Activated CD4-positive, CD25-positive, alpha-beta regulatory T cell treated with anti-CD3 and anti-CD28 coated beads, Interleukin-2, amount 50 U/mL, for 24 hours (primary cell): Measurements from ENCODE around the gene TMPO.
"Not testable (repeated sequence)": the region's sequence is repeated elsewhere in the genome, so short reads cannot be mapped to it uniquely, and the experiment has no call there.

ENCODE experiments used
- ATAC-seq, 2 donors: fragments of 150-1000 bp; cut with Tn5 transposase; one replicate each; pipeline ENCODE4 v1.10.0; 2021; ENCODE audit warnings: mild to moderate bottlenecking in 1 of 2, moderate library complexity in 1 of 2

TMPO gene

GRCh38 chr12:98511806-98512205 lies 3.6 kb upstream of the TMPO start:
- not testable (repeated sequence) for ATAC-seq

- ATAC-seq, result no peak
Measured at GRCh38 chr12:98513379-98514322, 1.7 kb upstream of the TMPO start.

- ATAC-seq, result no peak
Measured at GRCh38 chr12:98514982-98515286, 456 bp upstream of the TMPO start.

- ATAC-seq, result peak; percentile 69 to 72
Measured at GRCh38 chr12:98516111-98516873, 902 bp downstream of the TMPO start.

GRCh38 chr12:98519257-98519907 lies 4.0 kb downstream of the TMPO start:
- ATAC-seq, result no peak

GRCh38 chr12:98530068-98530467 lies 14.7 kb downstream of the TMPO start:
- ATAC-seq, result no peak

- no peak for ATAC-seq
Measured at GRCh38 chr12:98532687-98533304, 17.4 kb downstream of the TMPO start.

GRCh38 chr12:98533723-98534251 lies 18.4 kb downstream of the TMPO start:
- ATAC-seq, result no peak

GRCh38 chr12:98538031-98538430 lies 22.6 kb downstream of the TMPO start:
- no peak for ATAC-seq

GRCh38 chr12:98543701-98544100 lies 28.3 kb downstream of the TMPO start:
- ATAC-seq, result no peak

- no peak for ATAC-seq
Measured at GRCh38 chr12:98544751-98545150, 29.4 kb downstream of the TMPO start.

GRCh38 chr12:98549371-98550110 lies 34.2 kb downstream of the TMPO start:
- ATAC-seq, result peak in 1 of 2 donors; percentile 62

GRCh38 chr12:98551787-98552186 lies 36.4 kb downstream of the TMPO start:
- no peak for ATAC-seq

- ATAC-seq, result not testable (repeated sequence)
Measured at GRCh38 chr12:98558097-98558496, 42.7 kb downstream of the TMPO start.

- ATAC-seq, result no peak
Measured at GRCh38 chr12:98559666-98560065, 44.3 kb downstream of the TMPO start.

GRCh38 chr12:98561846-98562245 lies 46.5 kb downstream of the TMPO start:
- no peak for ATAC-seq

GRCh38 chr12:98572010-98572409 lies 56.6 kb downstream of the TMPO start:
- ATAC-seq, result no peak

- ATAC-seq, result no peak
Measured at GRCh38 chr12:98574110-98574509, 58.7 kb downstream of the TMPO start.

- no peak for ATAC-seq
Measured at GRCh38 chr12:98575013-98575412, 59.6 kb downstream of the TMPO start.

GRCh38 chr12:98576795-98577194 lies 61.4 kb downstream of the TMPO start:
- ATAC-seq, result not testable (repeated sequence)

GRCh38 chr12:98578392-98578791 lies 63.0 kb downstream of the TMPO start:
- ATAC-seq, result no peak

GRCh38 chr12:98578821-98579220 lies 63.4 kb downstream of the TMPO start:
- no peak for ATAC-seq
